ENCODE measurements around the gene ARL15.
"Not testable (repeated sequence)": the region's sequence is repeated elsewhere in the genome, so short reads cannot be mapped to it uniquely, and the experiment has no call there.

ARL15 gene

GRCh38 chr5:53878015-53878414, 432.4 kb downstream of the ARL15 start:
- no peak for DNase-seq

GRCh38 chr5:53877243-53877642, 433.1 kb downstream of the ARL15 start:
- no peak for DNase-seq

- no peak for DNase-seq
These were observed 436.0 kb downstream of the ARL15 start for GRCh38 chr5:53874409-53874808.

GRCh38 chr5:53873235-53873634, 437.1 kb downstream of the ARL15 start:
- DNase-seq, result no peak

GRCh38 chr5:53871775-53872174, 438.6 kb downstream of the ARL15 start:
- no peak for DNase-seq

- DNase-seq, result no peak
These were observed 439.3 kb downstream of the ARL15 start for GRCh38 chr5:53871050-53871449.

- DNase-seq, result no peak
These were observed 451.5 kb downstream of the ARL15 start for GRCh38 chr5:53858700-53859456.

- no peak for DNase-seq
These were observed 453.9 kb downstream of the ARL15 start for GRCh38 chr5:53856506-53856905.

GRCh38 chr5:53836851-53837430, 473.4 kb downstream of the ARL15 start:
- DNase-seq, result not testable (repeated sequence)

- no peak for DNase-seq
These were observed 475.9 kb downstream of the ARL15 start for GRCh38 chr5:53834500-53834899.
